Endothelial cell of umbilical vein (primary cell): ENCODE data around the gene POLR2B.

Source experiments
- EZH2 ChIP-seq: IDR thresholded peaks from 2 replicates; pipeline ENCODE4 v1.6.1; 2012; ENCODE audit warnings: borderline replicate concordance, low read depth, mild to moderate bottlenecking, moderate library complexity, low read length, inconsistent platforms; ENCODE audit not compliant: severe bottlenecking
- MYC ChIP-seq: IDR thresholded peaks from one replicate; pipeline ENCODE4 v1.6.1; 2011; ENCODE audit warnings: mild to moderate bottlenecking, low read depth, low read length
- POLR2A ChIP-seq: IDR thresholded peaks from 2 replicates; pipeline ENCODE4 v1.6.1; 2012; ENCODE audit warnings: low read depth, mild to moderate bottlenecking, control low read depth, low read length
- TF ChIP-seq, protein P1 (sequence below), 2 donors: IDR thresholded peaks; 1 replicate in 1 of 2; 2 replicates in 1 of 2; pipeline ENCODE4 v1.5.1; 2011; ENCODE audit warnings: low read length in 2 of 2, mild to moderate bottlenecking in 2 of 2, moderate library complexity in 2 of 2, control low read depth in 1 of 2, inconsistent platforms in 1 of 2, low read depth in 1 of 2; ENCODE audit not compliant: insufficient read depth in 1 of 2; ENCODE audit errors: extremely low read depth in 1 of 2
- TF ChIP-seq, protein P2 (sequence below): IDR thresholded peaks from 2 replicates; pipeline ENCODE4 v1.6.1; 2011; ENCODE audit not compliant: insufficient read depth, insufficient read length

DNA sequence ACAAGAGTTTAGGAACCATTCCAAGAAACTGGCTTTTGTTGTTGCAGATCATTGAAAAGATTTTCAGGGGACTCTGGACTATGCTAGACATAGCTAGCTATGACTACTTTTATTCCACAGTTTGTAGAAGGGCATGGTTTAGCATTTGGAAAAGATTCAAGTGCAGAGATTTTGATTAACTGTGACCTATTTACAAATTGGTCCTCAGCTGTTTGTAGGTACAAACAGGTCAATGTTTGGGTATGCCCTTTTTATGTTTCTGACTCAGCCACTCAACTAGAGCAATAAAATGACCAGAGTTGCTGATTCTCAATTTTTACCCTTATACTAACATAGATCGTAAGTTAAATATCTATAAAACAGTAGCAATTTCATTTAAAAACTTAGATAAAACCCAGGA is 84.8 kb downstream of the POLR2B start:
- TF ChIP-seq, protein P1, sequence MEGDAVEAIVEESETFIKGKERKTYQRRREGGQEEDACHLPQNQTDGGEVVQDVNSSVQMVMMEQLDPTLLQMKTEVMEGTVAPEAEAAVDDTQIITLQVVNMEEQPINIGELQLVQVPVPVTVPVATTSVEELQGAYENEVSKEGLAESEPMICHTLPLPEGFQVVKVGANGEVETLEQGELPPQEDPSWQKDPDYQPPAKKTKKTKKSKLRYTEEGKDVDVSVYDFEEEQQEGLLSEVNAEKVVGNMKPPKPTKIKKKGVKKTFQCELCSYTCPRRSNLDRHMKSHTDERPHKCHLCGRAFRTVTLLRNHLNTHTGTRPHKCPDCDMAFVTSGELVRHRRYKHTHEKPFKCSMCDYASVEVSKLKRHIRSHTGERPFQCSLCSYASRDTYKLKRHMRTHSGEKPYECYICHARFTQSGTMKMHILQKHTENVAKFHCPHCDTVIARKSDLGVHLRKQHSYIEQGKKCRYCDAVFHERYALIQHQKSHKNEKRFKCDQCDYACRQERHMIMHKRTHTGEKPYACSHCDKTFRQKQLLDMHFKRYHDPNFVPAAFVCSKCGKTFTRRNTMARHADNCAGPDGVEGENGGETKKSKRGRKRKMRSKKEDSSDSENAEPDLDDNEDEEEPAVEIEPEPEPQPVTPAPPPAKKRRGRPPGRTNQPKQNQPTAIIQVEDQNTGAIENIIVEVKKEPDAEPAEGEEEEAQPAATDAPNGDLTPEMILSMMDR (IDR thresholded peaks at IDR 0.05; ENCODE audit: extremely low read depth in 1 of 2, insufficient read depth in 1 of 2, low read depth in 1 of 2, low read length in 2 of 2), result no peak
- TF ChIP-seq POLR2A (no peak), EZH2 (no peak), MYC (no peak)
- TF ChIP-seq, protein P2, sequence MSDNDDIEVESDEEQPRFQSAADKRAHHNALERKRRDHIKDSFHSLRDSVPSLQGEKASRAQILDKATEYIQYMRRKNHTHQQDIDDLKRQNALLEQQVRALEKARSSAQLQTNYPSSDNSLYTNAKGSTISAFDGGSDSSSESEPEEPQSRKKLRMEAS, result no peak
